Measurements from ENCODE around the gene ADD2.

GRCh38 chr2:70711191-70711590, 56.8 kb downstream of the ADD2 start:
- no peak for TF ChIP-seq EZH2 (IDR thresholded peaks at IDR 0.05; ENCODE audit: low read depth)
- no peak for TF ChIP-seq CTCF (conservative IDR thresholded peaks at IDR 0.05)

All from PC-9 (cell line).